Fibroblast of pulmonary artery (primary cell): ENCODE data around the gene PFDN5.
A peak's percentile ranks its signal among the peaks of the same experiment; 100 is the strongest.

ENCODE experiments used
- DNase-seq: peaks from one replicate; pipeline ENCODE4 v3.0.0-alpha.2; 2010; ENCODE audit warnings: low read depth
- H3K4me3 ChIP-seq: replicated peaks from 2 replicates; pipeline ENCODE4 v1.5.1; 2011; ENCODE audit warnings: low read depth, mild to moderate bottlenecking, control low read depth, low read length, moderate library complexity
- CTCF ChIP-seq: IDR thresholded peaks from 2 replicates; pipeline ENCODE4 v1.5.1; 2011; ENCODE audit warnings: mild to moderate bottlenecking, control low read depth, low read length, inconsistent platforms; ENCODE audit errors: missing control alignments

The PFDN5 gene

GRCh38 chr12:53295070-53295890 lies at the start of gene PFDN5:
TSS of gene PFDN5 (plus strand) at chr12:53295542. CDS start at chr12:53295568, 26 bp downstream.
- DNase-seq: peak; percentile 95
- TF ChIP-seq CTCF: peak; percentile 7
- peak within 1 kb of the TSS; percentile 68 for H3K4me3 ChIP-seq

GRCh38 chr12:53251477-53252348 lies 43.6 kb upstream of the PFDN5 start:
- DNase-seq: peak; percentile 62
- peak overlapping the region; percentile 89 for H3K4me3 ChIP-seq
- TF ChIP-seq CTCF: peak; percentile 36

- peak; percentile 16 for DNase-seq
- TF ChIP-seq CTCF: peak; percentile 27
- H3K4me3 ChIP-seq: peak overlapping the region; percentile 89
Observed at GRCh38 chr12:53252349-53252916, 42.9 kb upstream of the PFDN5 start.

- no peak for TF ChIP-seq CTCF
- DNase-seq: no peak
- peak overlapping the region; percentile 89 for H3K4me3 ChIP-seq
Observed at GRCh38 chr12:53253298-53253697, 42.0 kb upstream of the PFDN5 start.

- no peak for TF ChIP-seq CTCF
- no peak overlapping the region for H3K4me3 ChIP-seq
- DNase-seq: no peak
Observed at GRCh38 chr12:53254816-53255545, 40.4 kb upstream of the PFDN5 start.

- DNase-seq: no peak
- H3K4me3 ChIP-seq: no peak overlapping the region
- TF ChIP-seq CTCF: no peak
Observed at GRCh38 chr12:53255996-53256395, 39.3 kb upstream of the PFDN5 start.
